Measurements from ENCODE around the gene NUDT2.

- TF ChIP-seq CTCF (IDR thresholded peaks at IDR 0.05), result no peak
- TF ChIP-seq EZH2 (IDR thresholded peaks at IDR 0.05; ENCODE audit: borderline replicate concordance, insufficient read depth, low read depth, low read length, poor library complexity, severe bottlenecking), result no peak
These were observed 17.7 kb upstream of the NUDT2 start for GRCh38 chr9:34311499-34312185.

Measured in B cell (primary cell).